ENCODE measurements around the gene HJV. TPM values are rescaled to one million over a fixed set of nuclear protein-coding genes. Genes with fewer than 3 reads are reported as not detected.
A peak's percentile ranks its signal among the peaks of the same experiment; 100 is the strongest.

Gene HJV
- total RNA-seq, 2 experiments from 2014 or later: not detected

GRCh38 chr1:145979746-145980456 lies 41.6 kb downstream of the HJV start:
- POLR2A ChIA-PET: interaction anchor here (0.9 to 15.0 kb wide), 20 partner anchors 14 to 155 kb away, joined by 3 to 582 read pairs (median 10); partner anchors contain the start of genes ANKRD34A, LIX1L, NUDT17 and PEX11B
- no peak overlapping the region for H3K27ac Mint-ChIP-seq
- CTCF ChIA-PET: interaction anchor here (0.5 to 11.3 kb wide), 16 partner anchors 10 to 152 kb away, joined by 3 to 349 read pairs (median 16); partner anchors contain the start of genes ANKRD34A, LIX1L, NUDT17 and PIAS3
- H3K4me1 Mint-ChIP-seq: peaks cover 9% of the 10 kb centered on the region
- H3K27me3 Mint-ChIP-seq: no peaks in the 10 kb centered on the region
- H3K4me3 Mint-ChIP-seq: no peak overlapping the region
- no peak for DNase-seq
- no peaks in the 10 kb centered on the region for H3K9me3 Mint-ChIP-seq
- H3K36me3 Mint-ChIP-seq (ENCODE audit: low read depth): peaks cover 9% of the 10 kb centered on the region

- DNase-seq: peak; percentile 90
- Mint-ChIP-seq H3K4me3 (no peak overlapping the region), H3K27ac (no peak overlapping the region), H3K4me1 (peaks cover 6% of the 10 kb centered on the region), H3K36me3 (ENCODE audit: low read depth) (peaks cover 9% of the 10 kb centered on the region), H3K9me3 (no peaks in the 10 kb centered on the region), H3K27me3 (no peaks in the 10 kb centered on the region)
- CTCF ChIA-PET: interaction anchor here (0.6 to 11.3 kb wide), 16 partner anchors 9 to 154 kb away, joined by 3 to 349 read pairs (median 16); partner anchors contain the start of genes ANKRD34A, LIX1L, NUDT17 and PIAS3
- POLR2A ChIA-PET: interaction anchor here (0.9 to 15.0 kb wide), 20 partner anchors 14 to 514 kb away, joined by 3 to 582 read pairs (median 10); partner anchors contain the start of genes ANKRD34A, LIX1L, NUDT17 and PEX11B
Observed at GRCh38 chr1:145978854-145979745, 42.4 kb downstream of the HJV start.

- peaks cover 7% of the 10 kb centered on the region for H3K4me1 Mint-ChIP-seq
- H3K4me3 Mint-ChIP-seq: no peak overlapping the region
- ChIA-PET CTCF (interaction anchor here (0.6 to 11.3 kb wide), 15 partner anchors 8 to 153 kb away, joined by 3 to 349 read pairs (median 23); partner anchors contain the start of genes ANKRD34A, LIX1L, NUDT17 and PIAS3), POLR2A (interaction anchor here (0.9 to 15.0 kb wide), 17 partner anchors 14 to 513 kb away, joined by 3 to 582 read pairs (median 14); partner anchors contain the start of genes ANKRD34A, LIX1L, NUDT17 and PEX11B)
- DNase-seq: no peak
- no peaks in the 10 kb centered on the region for H3K9me3 Mint-ChIP-seq
- no peak overlapping the region for H3K27ac Mint-ChIP-seq
- peaks cover 9% of the 10 kb centered on the region for H3K36me3 Mint-ChIP-seq (ENCODE audit: low read depth)
- no peaks in the 10 kb centered on the region for H3K27me3 Mint-ChIP-seq
Observed at GRCh38 chr1:145978471-145978853, 43.1 kb downstream of the HJV start.

- H3K4me3 Mint-ChIP-seq: no peak overlapping the region
- ChIA-PET CTCF (interaction anchor here (0.6 to 11.3 kb wide), 17 partner anchors 10 to 131 kb away, joined by 3 to 349 read pairs (median 9); partner anchors contain the start of genes ANKRD34A, LIX1L, NUDT17 and PIAS3), POLR2A (interaction anchor here (1.0 to 15.0 kb wide), 14 partner anchors 14 to 132 kb away, joined by 3 to 582 read pairs (median 18); partner anchors contain the start of genes ANKRD34A, LIX1L, NUDT17 and PEX11B)
- no peaks in the 10 kb centered on the region for H3K27me3 Mint-ChIP-seq
- H3K36me3 Mint-ChIP-seq (ENCODE audit: low read depth): peaks cover 9% of the 10 kb centered on the region
- peaks cover 8% of the 10 kb centered on the region for H3K4me1 Mint-ChIP-seq
- no peaks in the 10 kb centered on the region for H3K9me3 Mint-ChIP-seq
- peak; percentile 79 for DNase-seq
- no peak overlapping the region for H3K27ac Mint-ChIP-seq
Observed at GRCh38 chr1:145977486-145978470, 43.8 kb downstream of the HJV start.

- ChIA-PET CTCF (interaction anchor here (0.8 to 11.3 kb wide), 13 partner anchors 9 to 131 kb away, joined by 3 to 349 read pairs (median 23); partner anchors contain the start of genes ANKRD34A, LIX1L, NUDT17 and POLR3GL), POLR2A (interaction anchor here (1.0 to 15.0 kb wide), 11 partner anchors 13 to 75 kb away, joined by 3 to 582 read pairs (median 36); partner anchors contain the start of genes ANKRD34A, LIX1L, PEX11B and POLR3GL)
- no peaks in the 10 kb centered on the region for H3K27me3 Mint-ChIP-seq
- DNase-seq: no peak
- H3K4me1 Mint-ChIP-seq: peaks cover 8% of the 10 kb centered on the region
- no peak overlapping the region for H3K4me3 Mint-ChIP-seq
- peaks cover 9% of the 10 kb centered on the region for H3K36me3 Mint-ChIP-seq (ENCODE audit: low read depth)
- no peaks in the 10 kb centered on the region for H3K9me3 Mint-ChIP-seq
- H3K27ac Mint-ChIP-seq: no peak overlapping the region
Observed at GRCh38 chr1:145977016-145977415, 44.5 kb downstream of the HJV start.

GRCh38 chr1:145975216-145975615 lies 46.3 kb downstream of the HJV start:
- Mint-ChIP-seq H3K27ac (no peak overlapping the region), H3K4me3 (no peak overlapping the region), H3K4me1 (peaks cover 8% of the 10 kb centered on the region), H3K27me3 (no peaks in the 10 kb centered on the region), H3K9me3 (no peaks in the 10 kb centered on the region), H3K36me3 (ENCODE audit: low read depth) (peaks cover 9% of the 10 kb centered on the region)
- POLR2A ChIA-PET: interaction anchor here (15.0 kb wide), 1 partner anchor 18 kb away, joined by 582 read pairs; the partner anchor contains the start of gene TXNIP
- CTCF ChIA-PET: interaction anchor here (7.6 to 11.3 kb wide), 2 partner anchors 17 to 33 kb away, joined by 177 to 349 read pairs; partner anchors contain the start of gene TXNIP
- no peak for DNase-seq

- no peak for DNase-seq
- Mint-ChIP-seq H3K9me3 (no peaks in the 10 kb centered on the region), H3K27me3 (no peaks in the 10 kb centered on the region), H3K4me3 (no peak overlapping the region), H3K36me3 (ENCODE audit: low read depth) (peaks cover 12% of the 10 kb centered on the region), H3K4me1 (peaks cover 10% of the 10 kb centered on the region), H3K27ac (peak overlapping the region; percentile 34)
- CTCF ChIA-PET: interaction anchor here (7.6 to 11.3 kb wide), 2 partner anchors 18 to 34 kb away, joined by 177 to 349 read pairs; partner anchors contain the start of gene TXNIP
- POLR2A ChIA-PET: interaction anchor here (15.0 kb wide), 1 partner anchor 19 kb away, joined by 582 read pairs; the partner anchor contains the start of gene TXNIP
Observed at GRCh38 chr1:145974721-145975120, 46.8 kb downstream of the HJV start.

- H3K4me3 Mint-ChIP-seq: no peak overlapping the region
- CTCF ChIA-PET: interaction anchor here (0.8 to 1.2 kb wide), 2 partner anchors 39 to 127 kb away, joined by 3 to 4 read pairs; partner anchors contain the start of gene NUDT17
- POLR2A ChIA-PET: interaction anchor here (0.8 to 1.5 kb wide), 3 partner anchors 8 to 54 kb away, joined by 3 to 11 read pairs (median 4); partner anchors contain the start of genes ANKRD34A, PEX11B and POLR3GL
Observed at GRCh38 chr1:145972580-145972979, 49.0 kb downstream of the HJV start.

More at GRCh38 chr1:145972580-145972979, 49.0 kb downstream of the HJV start:
- H3K36me3 Mint-ChIP-seq (ENCODE audit: low read depth): peaks cover 9% of the 10 kb centered on the region
- no peak overlapping the region for H3K27ac Mint-ChIP-seq
- no peaks in the 10 kb centered on the region for H3K27me3 Mint-ChIP-seq
- peaks cover under 1% of the 10 kb centered on the region for H3K9me3 Mint-ChIP-seq
- peaks cover 10% of the 10 kb centered on the region for H3K4me1 Mint-ChIP-seq
- DNase-seq: no peak

Other genes starting within 250 kb of the HJV start
- 10 to 100 TPM; 12.9 to 13.1 TPM for gene RNF115, start 197.6 kb downstream of the HJV start, total RNA-seq
- 10 to 100 TPM; 29.7 to 32.1 TPM for gene POLR3C, start 197.5 kb downstream of the HJV start, total RNA-seq
- 1 to 10 TPM; 2.5 to 2.7 TPM for gene NUDT17, start 176.1 kb downstream of the HJV start, total RNA-seq
- 10 to 100 TPM; 21.2 to 21.7 TPM for gene PIAS3, start 162.7 kb downstream of the HJV start, total RNA-seq
- gene ANKRD35, start 135.9 kb downstream of the HJV start, total RNA-seq: under 1 TPM; 0.33 to 0.35 TPM
- gene ITGA10, start 111.7 kb downstream of the HJV start, total RNA-seq: 1 to 10 TPM in 1 of 2 experiments, under 1 TPM in 1; 0.98 to 1.1 TPM
- gene PEX11B, start 103.0 kb downstream of the HJV start, total RNA-seq: 10 to 100 TPM; 29.0 to 33.2 TPM
- 100 to 1,000 TPM; 168 to 174 TPM for gene RBM8A, start 94.3 kb downstream of the HJV start, total RNA-seq
- 10 to 100 TPM; 50.3 to 51.0 TPM for gene LIX1L, start 63.7 kb downstream of the HJV start, total RNA-seq
- 1 to 10 TPM; 2.9 to 3.7 TPM for gene ANKRD34A, start 57.2 kb downstream of the HJV start, total RNA-seq
- 10 to 100 TPM; 32.4 to 33.7 TPM for gene POLR3GL, start 57.0 kb downstream of the HJV start, total RNA-seq
- 100 to 1,000 TPM; 397 to 407 TPM for gene TXNIP, start 25.2 kb downstream of the HJV start, total RNA-seq
- gene NBPF10, start 123.1 kb upstream of the HJV start, total RNA-seq: 1 to 10 TPM; 2.1 to 2.2 TPM
- gene NOTCH2NLA, start 207.3 kb upstream of the HJV start, total RNA-seq: 10 to 100 TPM; 27.7 to 28.8 TPM